HuH-7 (cell line): ENCODE results near the gene PHC2.
A peak's percentile ranks its signal among the peaks of the same experiment; 100 is the strongest.

Source experiments
- DNase-seq: peaks from one replicate; pipeline ENCODE4 v3.0.0; 2011; ENCODE audit warnings: low spot score

PHC2 gene, protein sequence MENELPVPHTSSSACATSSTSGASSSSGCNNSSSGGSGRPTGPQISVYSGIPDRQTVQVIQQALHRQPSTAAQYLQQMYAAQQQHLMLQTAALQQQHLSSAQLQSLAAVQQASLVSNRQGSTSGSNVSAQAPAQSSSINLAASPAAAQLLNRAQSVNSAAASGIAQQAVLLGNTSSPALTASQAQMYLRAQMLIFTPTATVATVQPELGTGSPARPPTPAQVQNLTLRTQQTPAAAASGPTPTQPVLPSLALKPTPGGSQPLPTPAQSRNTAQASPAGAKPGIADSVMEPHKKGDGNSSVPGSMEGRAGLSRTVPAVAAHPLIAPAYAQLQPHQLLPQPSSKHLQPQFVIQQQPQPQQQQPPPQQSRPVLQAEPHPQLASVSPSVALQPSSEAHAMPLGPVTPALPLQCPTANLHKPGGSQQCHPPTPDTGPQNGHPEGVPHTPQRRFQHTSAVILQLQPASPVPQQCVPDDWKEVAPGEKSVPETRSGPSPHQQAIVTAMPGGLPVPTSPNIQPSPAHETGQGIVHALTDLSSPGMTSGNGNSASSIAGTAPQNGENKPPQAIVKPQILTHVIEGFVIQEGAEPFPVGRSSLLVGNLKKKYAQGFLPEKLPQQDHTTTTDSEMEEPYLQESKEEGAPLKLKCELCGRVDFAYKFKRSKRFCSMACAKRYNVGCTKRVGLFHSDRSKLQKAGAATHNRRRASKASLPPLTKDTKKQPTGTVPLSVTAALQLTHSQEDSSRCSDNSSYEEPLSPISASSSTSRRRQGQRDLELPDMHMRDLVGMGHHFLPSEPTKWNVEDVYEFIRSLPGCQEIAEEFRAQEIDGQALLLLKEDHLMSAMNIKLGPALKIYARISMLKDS

DNA sequence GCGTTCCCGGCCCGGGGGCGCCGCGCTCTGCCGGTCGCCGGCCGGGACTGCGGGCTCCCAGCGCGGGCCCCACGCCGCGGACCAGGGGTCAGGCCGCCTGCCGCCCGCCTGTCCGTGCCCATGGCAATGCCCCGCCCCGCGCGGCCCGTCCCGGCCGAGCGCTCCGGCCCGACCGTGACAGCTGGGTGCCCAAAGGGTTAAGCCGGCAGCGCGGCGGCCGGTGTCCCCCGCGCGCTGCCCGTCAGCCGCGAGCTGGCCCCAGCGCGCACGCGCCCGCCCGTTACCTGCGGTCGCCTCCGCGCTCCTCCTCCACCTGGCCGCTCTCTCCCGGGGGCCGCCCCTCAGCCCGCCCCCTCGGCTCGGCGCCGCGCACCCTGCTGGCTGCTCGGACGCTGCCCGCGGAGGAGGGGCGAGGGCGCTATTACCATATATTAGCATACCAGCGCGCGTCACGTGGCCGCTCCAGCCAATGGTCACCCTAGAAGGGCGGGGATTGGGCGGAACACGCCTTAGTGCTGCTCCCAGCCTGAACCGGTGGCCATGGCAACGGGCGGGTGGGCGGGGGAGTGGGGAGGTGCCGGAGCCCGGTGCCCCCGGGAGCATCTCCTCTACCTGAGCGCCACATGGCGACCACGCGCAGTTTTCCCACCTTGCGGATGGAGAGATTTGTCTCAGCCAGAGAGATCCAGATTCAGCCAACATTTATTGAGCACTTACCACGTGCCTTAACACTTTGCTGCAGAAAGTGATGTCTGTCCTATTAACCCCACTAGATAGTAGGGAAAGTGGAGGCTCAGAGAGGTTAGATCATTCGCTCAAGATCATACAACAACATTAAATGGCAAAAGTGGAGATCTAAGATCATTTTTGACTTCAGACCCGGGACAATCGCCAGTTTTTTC is at the start of gene PHC2:
PHC2 (minus strand) TSS at position 404 of the 902 bp plus-strand sequence. CDS start 55,556 bp downstream, outside the sequence.
- DNase-seq: peak; percentile 86

DNA sequence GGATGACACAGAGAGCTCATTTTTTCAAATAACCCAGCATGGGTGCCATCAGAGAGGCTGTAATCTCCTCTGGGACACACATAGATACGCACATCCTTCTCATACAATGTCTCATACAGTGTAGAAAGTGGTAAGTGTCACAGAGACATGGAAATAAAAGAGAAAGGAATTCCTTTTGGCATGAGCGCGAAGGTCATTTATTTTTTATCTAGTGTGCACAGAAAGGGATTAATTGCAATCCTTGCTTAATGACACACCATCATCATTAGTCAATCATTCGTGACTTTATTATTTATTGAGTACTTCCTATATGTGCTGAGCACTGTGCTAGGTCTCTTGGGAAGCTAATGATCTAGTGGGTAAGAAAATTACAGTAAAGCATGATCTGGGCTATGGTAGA is 46.6 kb upstream of the PHC2 start:
- no peak for DNase-seq

DNA sequence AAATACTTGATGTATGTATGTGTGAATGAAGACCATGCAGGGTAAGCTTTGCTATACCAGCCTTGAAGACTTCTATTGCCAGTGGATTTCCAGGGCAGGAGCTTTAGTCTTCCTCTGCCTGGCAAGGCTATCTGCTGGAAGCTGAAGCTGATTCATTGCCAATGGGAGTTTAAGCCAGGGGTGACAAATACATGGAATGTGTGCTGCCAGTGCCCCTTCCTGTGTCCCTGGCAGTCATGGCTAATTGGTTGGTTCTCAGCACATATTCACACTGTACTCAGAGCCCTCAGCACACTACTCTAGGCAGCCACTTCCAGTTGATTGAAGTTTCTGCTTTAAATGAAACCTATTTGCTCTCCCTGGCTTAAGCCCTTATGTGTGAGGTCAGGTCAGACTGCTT is 43.0 kb upstream of the PHC2 start:
- DNase-seq: no peak

GRCh38 chr1:33472269-33472980 is 41.5 kb upstream of the PHC2 start, which contains the start of gene ZSCAN20:
Gene ZSCAN20 (plus strand): TSS chr1:33472645. CDS start chr1:33479289, 6,644 bp downstream.
- DNase-seq: peak; percentile 78

- DNase-seq: no peak
Measured at GRCh38 chr1:33471416-33471815, 40.5 kb upstream of the PHC2 start.

DNA sequence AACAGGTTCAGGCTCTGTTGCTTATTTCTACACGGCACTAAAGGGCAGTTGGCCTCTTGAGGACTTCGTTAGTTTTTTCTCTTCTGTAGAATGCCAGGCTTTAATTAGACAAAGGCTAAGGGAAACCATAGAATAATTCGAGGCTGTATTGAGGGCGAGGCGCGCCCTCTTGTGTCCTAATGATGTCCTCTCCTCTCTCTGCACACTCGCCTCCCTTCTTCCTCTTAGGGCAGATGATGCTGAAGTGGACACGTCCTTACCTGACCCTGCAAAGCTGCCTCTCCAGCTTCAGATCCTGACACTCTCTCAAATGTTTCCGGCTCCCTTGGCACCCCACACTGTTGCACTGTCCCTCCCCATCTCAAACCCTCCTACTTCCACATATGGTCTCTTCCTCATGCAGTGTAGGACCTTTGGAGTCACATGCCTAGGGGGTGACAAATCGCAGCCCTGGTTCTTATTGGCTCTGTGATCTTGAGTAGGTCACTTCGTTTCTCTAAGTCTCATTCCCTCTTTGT is 39.7 kb upstream of the PHC2 start:
- peak; percentile 46 for DNase-seq

DNA sequence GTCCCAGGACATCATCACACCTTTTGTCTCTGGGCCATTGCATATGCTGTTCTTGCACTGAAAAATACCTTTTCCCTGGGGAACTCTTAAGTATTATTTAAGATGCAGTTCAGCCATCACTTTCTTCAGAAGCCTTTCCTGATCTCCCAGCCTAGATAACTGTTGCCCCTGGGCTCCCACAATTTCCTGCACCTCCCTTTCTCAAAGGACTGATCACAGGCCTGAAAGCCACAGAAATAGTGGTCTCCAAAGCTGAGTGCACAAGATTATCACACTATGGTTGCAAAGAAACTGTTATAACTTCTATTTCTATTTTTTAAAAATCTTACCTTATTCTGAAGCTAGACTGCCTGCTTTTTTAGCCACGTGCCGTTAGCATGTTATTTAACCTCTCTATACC is 38.8 kb upstream of the PHC2 start:
- DNase-seq: no peak

GRCh38 chr1:33468967-33469366 is 38.1 kb upstream of the PHC2 start:
- no peak for DNase-seq

DNA sequence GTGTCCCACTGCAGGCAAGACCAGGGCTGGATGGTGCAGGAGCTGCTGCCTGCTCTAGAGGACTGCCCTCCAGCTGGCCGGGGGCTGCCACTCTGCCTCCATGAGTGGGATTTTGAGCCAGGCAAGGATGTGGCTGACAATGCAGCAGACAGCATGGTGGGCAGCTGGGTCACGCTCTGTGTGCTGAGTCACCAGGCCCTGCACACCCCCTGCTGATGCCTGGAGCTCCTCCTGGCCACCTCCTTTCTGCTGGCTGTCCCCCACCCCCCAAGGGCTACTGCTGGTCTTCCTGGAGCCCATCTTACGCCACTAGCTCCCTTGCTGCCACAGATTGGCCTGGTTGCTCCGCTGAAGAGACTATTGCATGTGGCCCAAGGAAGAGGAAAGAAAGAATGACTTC is 37.6 kb upstream of the PHC2 start:
- DNase-seq: no peak

DNA sequence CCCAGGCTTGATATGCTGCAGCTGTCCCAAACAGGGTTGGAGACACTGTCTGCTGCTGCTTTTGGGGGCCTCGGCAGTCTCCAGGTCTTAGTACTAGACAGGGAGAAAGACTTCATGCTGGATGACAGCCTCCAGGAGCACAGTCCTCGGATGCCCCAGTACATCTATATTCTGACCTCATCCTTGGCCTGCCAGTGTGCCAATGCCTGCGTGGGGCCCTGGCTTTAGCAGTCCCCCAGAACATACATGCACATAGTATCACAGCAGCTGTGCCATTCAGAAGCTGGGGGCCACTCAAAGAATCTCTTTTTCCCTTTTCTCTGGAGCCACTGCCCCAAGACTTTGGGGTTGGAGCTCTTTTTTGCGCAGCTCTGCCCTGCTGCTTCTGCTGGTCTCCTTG is 37.1 kb upstream of the PHC2 start:
- DNase-seq: no peak

- no peak for DNase-seq
Measured at GRCh38 chr1:33466159-33466558, 35.3 kb upstream of the PHC2 start.

DNA sequence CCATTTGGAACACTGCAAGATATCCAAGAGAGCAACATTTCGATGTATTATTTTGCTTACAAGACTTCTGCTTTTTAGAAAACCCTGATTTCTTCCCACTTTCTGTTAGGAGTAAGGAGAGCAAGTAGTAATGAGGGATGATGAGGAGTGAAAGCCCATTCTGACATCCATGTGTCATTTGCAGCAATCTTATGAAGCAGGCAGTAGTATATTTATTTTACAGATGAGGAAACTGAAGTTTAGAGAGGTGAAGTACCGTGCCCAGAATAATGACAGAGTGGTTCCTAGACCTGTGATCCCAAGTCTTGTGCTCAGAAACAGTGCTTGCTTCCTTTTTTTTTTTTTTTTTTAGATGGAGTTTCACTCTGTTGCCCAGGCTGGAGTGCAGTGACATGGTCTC is 34.4 kb upstream of the PHC2 start:
- no peak for DNase-seq

GRCh38 chr1:33464552-33464951 is 33.7 kb upstream of the PHC2 start:
- no peak for DNase-seq

GRCh38 chr1:33462405-33463164 is 31.7 kb upstream of the PHC2 start:
- DNase-seq: no peak

GRCh38 chr1:33460947-33461629 is 30.2 kb upstream of the PHC2 start:
- DNase-seq: no peak

DNA sequence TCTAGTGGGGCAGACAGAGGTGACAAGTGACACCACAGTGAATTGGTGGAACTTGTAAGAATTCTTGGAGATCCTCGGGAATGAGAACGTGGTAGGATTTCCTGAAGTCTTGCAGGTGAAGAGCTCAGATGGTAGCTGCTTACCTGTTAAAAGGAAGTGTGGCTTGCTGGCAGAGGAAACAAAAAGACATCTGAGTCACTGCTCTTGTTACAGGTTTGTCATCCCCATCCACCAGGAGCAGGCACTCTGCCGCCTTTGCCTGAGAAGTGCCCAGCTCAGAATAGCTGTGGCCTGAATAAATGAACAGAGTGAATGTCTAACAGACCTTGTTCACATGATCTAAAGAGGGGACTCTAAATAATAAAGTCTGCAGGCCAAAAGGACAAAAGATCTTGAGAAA is 29.2 kb upstream of the PHC2 start:
- DNase-seq: no peak

DNA sequence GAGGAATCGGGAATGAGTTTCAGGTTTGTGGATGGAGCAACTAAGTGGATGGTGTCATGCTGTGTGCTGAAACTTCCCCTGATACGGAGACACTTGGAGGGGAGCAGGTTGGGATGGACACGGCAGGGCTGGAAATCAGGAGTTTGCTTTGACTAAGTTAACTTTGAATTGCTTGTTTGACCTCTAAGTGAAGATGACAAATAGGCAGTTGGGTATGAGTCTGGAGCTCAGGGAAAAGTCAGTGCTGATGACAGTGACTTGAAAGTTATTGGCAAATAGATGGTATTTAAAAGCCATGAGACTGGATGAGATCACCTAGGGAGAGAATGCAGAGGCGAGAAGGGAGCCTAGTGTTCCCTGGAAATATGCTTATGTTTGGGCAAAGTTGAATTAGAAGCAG is 28.8 kb upstream of the PHC2 start:
- no peak for DNase-seq

DNA sequence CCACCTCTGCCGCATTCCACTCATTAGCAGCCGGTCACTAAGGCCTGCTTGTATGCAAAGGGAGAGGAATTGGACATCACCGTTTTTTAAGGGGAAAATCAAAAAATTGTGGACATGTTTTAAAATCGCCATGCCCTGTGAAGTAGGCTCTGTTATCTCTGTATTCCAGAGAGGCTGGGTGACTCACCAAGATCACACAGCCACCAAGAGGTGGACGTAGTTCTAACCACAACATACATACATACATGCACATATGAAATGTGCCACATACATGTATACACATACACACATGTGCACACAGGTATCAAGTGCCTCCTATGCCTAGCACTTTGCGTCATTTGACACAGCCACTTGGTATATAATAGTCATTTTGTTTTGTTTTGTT is 25.6 kb upstream of the PHC2 start:
- DNase-seq: no peak

- DNase-seq: peak; percentile 34
Measured at GRCh38 chr1:33455539-33456501, 24.9 kb upstream of the PHC2 start.
